Bronchial epithelial cell (primary cell): ENCODE data around the gene CDH12. TPM values are rescaled to one million over a fixed set of nuclear protein-coding genes. Genes with fewer than 3 reads are reported as not detected.
A peak's percentile ranks its signal among the peaks of the same experiment; 100 is the strongest.

Experiments used
- DNase-seq: peaks from one replicate; pipeline ENCODE4 v3.0.0-alpha.2; 2010; ENCODE audit warnings: low read depth
- FAIRE-seq: peaks from 2 replicates; lab custom pipeline; 2011; peaks lifted over from hg19 to GRCh38; lab: Jason Lieb, UNC
- H3K27me3 ChIP-seq: 2 replicates; pipeline ENCODE4 v1.5.1; 2011; ENCODE audit warnings: low read length; ENCODE audit not compliant: control insufficient read depth, insufficient read depth
- H3K36me3 ChIP-seq: 2 replicates; pipeline ENCODE4 v1.5.1; 2011; ENCODE audit warnings: low read length; ENCODE audit not compliant: control insufficient read depth, insufficient read depth
- H3K4me3 ChIP-seq: 2 replicates; pipeline ENCODE4 v1.5.1; 2011; ENCODE audit warnings: mild to moderate bottlenecking, low read depth, low read length, control low read depth
- total RNA-seq: library from RNA; depleted of rRNA; stranded (reverse); fragments of >200 nt; gene quantifications from 2 replicates; pipeline ENCODE4 v1.2.1, GENCODE V29; 2014
- TF ChIP-seq, protein P1 (sequence below): IDR thresholded peaks from 2 replicates; pipeline ENCODE4 v1.5.1; 2011; ENCODE audit warnings: mild to moderate bottlenecking, moderate library complexity, low read length, control low read depth, inconsistent platforms; ENCODE audit not compliant: insufficient read depth, severe bottlenecking

The CDH12 gene
- total RNA-seq: not detected in 2 replicates

DNA sequence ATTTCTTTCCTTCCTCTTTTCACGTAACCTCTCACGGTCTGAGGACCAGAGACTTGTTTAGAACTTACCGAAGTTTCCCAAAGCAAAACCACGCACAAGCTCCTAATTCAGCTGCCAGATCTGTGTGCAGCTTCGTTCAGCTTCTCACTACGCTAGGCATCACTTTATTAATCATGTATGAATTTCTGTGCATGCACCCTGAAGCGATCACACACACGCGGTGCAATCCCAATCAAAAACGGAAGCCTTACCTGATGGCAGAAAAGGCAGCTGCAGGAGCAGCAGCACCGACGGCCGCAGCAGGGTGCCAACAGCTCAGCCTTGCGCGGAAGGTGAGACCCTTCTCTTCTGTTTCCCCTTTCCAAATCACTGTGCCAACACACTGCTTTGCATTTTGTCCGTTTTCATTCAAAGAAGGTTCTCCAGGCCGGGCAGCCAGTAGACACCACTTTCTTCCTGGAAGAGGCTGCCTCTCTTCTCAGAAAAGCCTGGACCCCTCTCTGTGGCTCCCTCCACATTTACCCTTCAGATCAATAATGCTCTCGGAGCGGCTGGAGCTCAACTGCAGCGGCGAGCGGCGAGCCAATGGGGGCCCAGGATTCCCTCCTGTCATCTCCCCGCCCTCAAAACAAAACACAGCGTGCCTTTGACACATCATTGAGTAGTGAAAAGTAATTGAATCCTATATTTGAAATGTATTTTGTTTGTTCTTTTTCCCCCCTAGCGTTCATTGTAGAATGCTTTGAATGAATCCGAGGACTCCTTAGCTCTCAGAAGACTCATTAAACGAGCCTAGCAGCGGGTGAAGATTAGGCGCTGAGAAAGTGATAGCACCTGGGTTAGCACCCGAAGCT is at the start of gene CDH12:
Gene CDH12 (minus strand): TSS at position 538 of the 854 bp plus-strand sequence.
- TF ChIP-seq, protein P1, sequence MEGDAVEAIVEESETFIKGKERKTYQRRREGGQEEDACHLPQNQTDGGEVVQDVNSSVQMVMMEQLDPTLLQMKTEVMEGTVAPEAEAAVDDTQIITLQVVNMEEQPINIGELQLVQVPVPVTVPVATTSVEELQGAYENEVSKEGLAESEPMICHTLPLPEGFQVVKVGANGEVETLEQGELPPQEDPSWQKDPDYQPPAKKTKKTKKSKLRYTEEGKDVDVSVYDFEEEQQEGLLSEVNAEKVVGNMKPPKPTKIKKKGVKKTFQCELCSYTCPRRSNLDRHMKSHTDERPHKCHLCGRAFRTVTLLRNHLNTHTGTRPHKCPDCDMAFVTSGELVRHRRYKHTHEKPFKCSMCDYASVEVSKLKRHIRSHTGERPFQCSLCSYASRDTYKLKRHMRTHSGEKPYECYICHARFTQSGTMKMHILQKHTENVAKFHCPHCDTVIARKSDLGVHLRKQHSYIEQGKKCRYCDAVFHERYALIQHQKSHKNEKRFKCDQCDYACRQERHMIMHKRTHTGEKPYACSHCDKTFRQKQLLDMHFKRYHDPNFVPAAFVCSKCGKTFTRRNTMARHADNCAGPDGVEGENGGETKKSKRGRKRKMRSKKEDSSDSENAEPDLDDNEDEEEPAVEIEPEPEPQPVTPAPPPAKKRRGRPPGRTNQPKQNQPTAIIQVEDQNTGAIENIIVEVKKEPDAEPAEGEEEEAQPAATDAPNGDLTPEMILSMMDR: no peak
- Histone ChIP-seq H3K36me3 (no peaks in the 10 kb centered on the region), H3K4me3 (no peak within 1 kb of the TSS), H3K27me3 (no peaks in the 10 kb centered on the region)
- no peak for DNase-seq
- no peak for FAIRE-seq

DNA sequence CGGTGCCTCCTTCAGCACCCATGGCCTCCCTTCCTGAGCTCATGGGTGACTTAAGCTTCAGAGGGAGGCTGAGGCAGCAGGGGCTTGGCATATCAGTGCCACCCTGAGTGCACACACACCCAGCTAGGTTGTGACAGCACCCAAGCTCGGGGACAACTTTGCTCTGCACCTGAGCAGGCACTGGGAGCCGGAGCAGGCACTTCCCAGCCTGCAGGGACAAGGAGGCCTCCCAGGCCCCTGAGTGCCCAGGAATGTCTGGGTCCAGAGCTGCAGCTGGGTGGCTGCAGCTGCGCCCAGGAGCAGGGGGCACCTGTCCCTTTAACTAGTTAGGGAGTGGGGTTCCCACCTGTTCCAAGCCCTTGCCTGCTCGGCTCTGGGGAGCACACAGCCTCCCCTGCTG is 48.7 kb upstream of the CDH12 start:
- Histone ChIP-seq H3K4me3 (no peak overlapping the region), H3K36me3 (no peaks in the 10 kb centered on the region), H3K27me3 (no peaks in the 10 kb centered on the region)
- no peak for FAIRE-seq
- TF ChIP-seq, protein P1: no peak
- no peak for DNase-seq

DNA sequence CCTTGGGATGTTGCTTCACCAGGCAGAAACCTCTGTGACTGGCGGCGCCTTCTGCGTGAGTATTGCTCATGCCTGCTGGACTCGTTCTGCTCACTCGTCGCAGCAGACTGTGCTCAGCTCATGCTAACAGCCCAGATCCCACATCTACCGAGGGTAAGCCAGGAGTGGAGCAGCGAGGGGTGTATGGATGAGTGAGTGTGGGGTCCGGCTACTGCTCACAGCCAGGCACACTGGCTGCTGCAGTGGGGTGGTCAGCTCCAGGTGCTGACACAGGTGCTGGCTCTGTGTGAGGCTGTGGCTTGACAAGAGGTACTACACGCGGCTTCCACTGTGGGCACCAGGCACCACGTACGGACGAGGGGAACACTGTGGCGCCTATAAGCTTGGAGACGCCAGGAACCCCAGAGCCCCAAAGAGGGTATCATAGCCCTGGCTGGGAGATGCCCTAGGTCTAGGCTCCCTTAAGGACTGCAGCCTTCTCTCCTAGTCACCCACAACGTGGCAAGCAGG is 47.7 kb upstream of the CDH12 start:
- no peak overlapping the region for H3K4me3 ChIP-seq
- DNase-seq (no peak), FAIRE-seq (no peak)
- TF ChIP-seq, protein P1: no peak
- H3K36me3 ChIP-seq: no peaks in the 10 kb centered on the region
- no peaks in the 10 kb centered on the region for H3K27me3 ChIP-seq

DNA sequence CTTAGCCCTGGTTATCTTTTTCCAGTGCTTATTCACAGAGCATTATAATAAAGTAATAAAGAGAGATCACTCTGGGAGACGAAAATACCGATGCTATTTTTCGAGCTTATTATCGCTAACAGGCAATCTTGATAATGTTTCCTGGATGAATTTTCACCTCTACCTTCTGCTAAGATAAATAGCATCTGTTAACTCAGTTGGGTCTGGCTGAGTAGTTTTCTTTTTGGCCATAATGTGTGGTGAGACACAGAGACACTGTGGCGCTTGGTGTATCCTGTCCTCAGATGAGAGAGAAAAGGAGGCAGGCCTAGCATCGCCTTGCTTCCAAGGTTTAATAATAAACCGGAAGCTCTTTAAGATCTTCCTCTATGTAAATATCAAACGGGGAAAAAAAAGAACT is 46.2 kb upstream of the CDH12 start:
- FAIRE-seq (no peak), DNase-seq (no peak)
- TF ChIP-seq, protein P1: no peak
- H3K27me3 ChIP-seq: no peaks in the 10 kb centered on the region
- no peak overlapping the region for H3K4me3 ChIP-seq
- H3K36me3 ChIP-seq: no peaks in the 10 kb centered on the region

DNA sequence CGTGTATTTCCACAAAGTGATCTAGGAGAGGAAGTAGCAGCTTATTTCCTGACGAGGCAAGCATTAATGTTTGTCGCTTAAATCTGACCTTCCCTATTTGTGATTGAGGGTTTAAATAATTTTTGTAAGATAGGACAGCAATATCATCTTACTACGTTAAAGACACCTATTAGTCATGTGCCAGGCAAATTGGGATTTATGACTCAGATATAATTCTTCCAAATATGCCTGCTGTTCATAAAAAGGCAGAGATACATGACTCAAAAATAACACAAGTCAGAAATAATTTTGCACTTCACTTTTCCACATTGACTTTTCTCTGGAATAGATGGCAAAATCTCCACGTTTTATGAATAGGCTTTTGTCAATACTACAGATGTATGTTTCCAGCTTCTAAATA is 43.0 kb upstream of the CDH12 start:
- DNase-seq: no peak
- Histone ChIP-seq H3K27me3 (no peaks in the 10 kb centered on the region), H3K36me3 (no peaks in the 10 kb centered on the region), H3K4me3 (no peak overlapping the region)
- TF ChIP-seq, protein P1: no peak
- FAIRE-seq: no peak

DNA sequence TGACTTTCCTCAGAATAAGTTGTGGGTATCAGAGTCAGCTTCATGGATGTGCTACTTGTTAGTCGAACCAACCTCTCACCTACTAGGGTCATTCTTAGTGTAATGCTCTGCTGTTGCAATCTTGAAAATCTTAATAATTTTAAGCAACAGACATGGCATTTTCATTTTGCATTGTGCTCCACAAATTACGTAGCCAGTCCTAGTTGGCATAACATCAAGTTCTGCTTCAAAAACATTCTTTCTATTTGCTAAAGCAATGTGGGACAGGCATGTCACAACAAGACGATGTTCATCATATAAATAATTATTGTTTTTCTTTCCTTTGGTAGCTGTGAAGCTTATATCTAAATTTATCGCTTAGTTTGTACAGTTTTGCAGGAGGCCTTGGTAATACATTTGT is 39.3 kb upstream of the CDH12 start:
- peak; percentile 20 for DNase-seq
- TF ChIP-seq, protein P1: no peak
- H3K4me3 ChIP-seq: no peak overlapping the region
- H3K27me3 ChIP-seq: no peaks in the 10 kb centered on the region
- H3K36me3 ChIP-seq: no peaks in the 10 kb centered on the region
- no peak for FAIRE-seq
